ENCODE data around the gene FGF14.

Gene FGF14

DNA sequence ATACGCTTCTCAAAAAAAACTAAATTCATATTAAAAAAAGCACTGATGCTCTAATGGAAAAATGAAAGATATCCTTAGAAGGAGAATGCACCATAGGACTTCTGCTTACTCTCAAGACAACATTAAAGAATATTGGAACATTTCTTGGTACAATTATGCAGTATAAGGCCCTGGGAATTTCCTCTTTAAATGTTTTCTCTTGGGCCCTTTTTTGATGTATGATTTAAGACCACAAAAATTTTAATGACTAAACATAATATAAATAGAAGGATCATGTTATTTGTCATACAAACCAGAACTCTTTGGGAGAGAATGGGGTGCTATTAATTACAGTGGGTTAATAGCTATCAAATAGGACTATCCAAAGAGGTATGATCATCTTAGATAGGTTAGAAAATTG lies 403.7 kb downstream of the FGF14 start:
- H3K36me3 Mint-ChIP-seq (ENCODE audit: low read depth), result no peaks in the 10 kb centered on the region
- no peaks in the 10 kb centered on the region for H3K4me1 Mint-ChIP-seq
- H3K4me3 Mint-ChIP-seq, result no peak overlapping the region
- ATAC-seq (no peak), DNase-seq (no peak)
- H3K27me3 Mint-ChIP-seq, result peaks cover 3% of the 10 kb centered on the region
- H3K9me3 Mint-ChIP-seq, result no peaks in the 10 kb centered on the region
- H3K27ac Mint-ChIP-seq, result no peak overlapping the region

DNA sequence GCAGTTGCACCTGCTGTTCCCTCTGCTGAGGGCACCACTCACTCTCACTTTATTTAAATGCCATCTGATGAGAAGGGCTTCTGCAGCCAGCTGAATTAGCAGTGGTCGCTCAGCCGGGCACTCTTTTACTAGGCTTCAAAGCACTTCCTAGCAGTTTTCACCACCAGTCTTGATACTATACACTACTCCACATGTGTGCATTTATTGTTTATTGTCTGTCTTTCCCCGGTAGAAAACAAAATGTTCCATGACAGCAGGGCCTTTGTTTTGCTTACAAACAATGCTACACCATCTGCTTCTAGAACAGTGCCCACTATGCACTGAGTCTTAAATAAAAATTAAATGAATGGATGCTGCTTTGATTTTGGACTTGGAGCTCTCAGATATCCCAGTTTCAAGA lies 404.9 kb downstream of the FGF14 start:
- Mint-ChIP-seq H3K4me3 (no peak overlapping the region), H3K27me3 (peaks cover 3% of the 10 kb centered on the region), H3K36me3 (ENCODE audit: low read depth) (no peaks in the 10 kb centered on the region), H3K9me3 (no peaks in the 10 kb centered on the region), H3K27ac (no peak overlapping the region), H3K4me1 (no peaks in the 10 kb centered on the region)
- ATAC-seq (no peak), DNase-seq (no peak)

DNA sequence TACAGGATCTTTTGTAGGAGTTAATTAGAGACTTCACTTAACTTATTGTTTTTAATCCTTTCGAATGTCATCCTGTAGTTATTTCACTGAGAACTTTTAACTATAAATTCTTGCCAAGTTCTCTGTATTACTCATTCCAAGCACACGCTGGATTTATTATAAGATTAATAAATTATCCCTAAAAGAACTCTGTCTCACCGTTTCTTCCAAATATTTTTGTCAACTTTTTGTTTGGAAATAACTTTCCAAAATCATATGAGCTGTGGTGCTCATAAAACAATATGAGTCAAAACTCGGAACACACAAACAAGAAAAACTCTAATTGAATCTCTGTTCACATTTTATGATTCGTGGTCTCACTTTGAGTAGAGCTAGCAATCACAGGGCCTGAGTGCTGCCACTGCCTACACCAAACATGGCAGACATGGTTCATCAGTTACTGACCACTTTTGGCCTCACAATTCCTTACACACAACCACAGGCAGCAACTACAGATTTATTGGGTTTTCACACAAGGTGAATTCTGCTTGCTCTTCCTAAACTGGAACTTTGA lies 412.0 kb downstream of the FGF14 start:
- no peaks in the 10 kb centered on the region for H3K27me3 Mint-ChIP-seq
- H3K4me1 Mint-ChIP-seq, result no peaks in the 10 kb centered on the region
- H3K36me3 Mint-ChIP-seq (ENCODE audit: low read depth), result no peaks in the 10 kb centered on the region
- no peak for DNase-seq
- no peak for ATAC-seq
- H3K4me3 Mint-ChIP-seq, result no peak overlapping the region
- H3K9me3 Mint-ChIP-seq, result peaks cover 6% of the 10 kb centered on the region
- no peak overlapping the region for H3K27ac Mint-ChIP-seq

DNA sequence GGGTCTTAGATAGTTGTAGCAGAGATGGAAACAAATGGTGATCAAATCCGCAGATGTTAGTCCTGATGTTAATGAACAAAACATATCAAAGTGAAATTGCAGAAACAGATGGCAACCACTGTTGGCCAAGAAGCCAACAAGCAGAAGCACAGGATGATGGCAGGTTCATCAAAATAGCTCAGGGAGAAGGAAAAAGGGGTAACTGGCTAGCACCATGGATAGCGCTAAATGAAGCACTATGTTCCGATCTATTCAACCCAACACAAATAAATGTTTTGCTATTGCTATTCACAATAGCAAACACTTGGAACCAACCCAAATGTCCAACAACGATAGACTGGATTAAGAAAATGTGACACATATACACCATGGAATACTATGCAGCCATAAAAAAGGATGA lies 413.7 kb downstream of the FGF14 start:
- no peak for DNase-seq
- H3K36me3 Mint-ChIP-seq (ENCODE audit: low read depth), result no peaks in the 10 kb centered on the region
- H3K4me1 Mint-ChIP-seq, result no peaks in the 10 kb centered on the region
- no peaks in the 10 kb centered on the region for H3K27me3 Mint-ChIP-seq
- no peak overlapping the region for H3K27ac Mint-ChIP-seq
- no peak overlapping the region for H3K4me3 Mint-ChIP-seq
- ATAC-seq, result no peak
- H3K9me3 Mint-ChIP-seq, result peaks cover 6% of the 10 kb centered on the region

DNA sequence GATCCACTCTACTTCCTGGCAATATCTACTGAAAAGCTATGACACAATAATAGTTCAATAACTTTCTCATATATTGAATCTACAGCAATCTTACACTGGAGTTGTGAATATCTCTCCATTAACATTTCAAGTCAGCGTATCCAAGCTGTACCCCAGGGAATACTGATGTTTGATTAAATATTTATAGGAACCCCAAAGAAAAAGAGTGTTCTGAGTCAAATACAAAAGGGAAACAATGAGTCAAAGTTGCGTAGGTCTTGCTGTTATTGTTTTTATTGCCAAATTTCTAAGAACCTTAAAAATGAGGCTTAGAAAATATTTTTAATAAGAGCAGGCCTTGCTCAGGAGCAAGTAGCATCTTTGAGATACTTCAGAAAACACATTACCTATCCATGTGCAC lies 415.5 kb downstream of the FGF14 start:
- ATAC-seq (no peak), DNase-seq (no peak)
- Mint-ChIP-seq H3K27me3 (peaks cover 2% of the 10 kb centered on the region), H3K36me3 (ENCODE audit: low read depth) (no peaks in the 10 kb centered on the region), H3K4me3 (no peak overlapping the region), H3K9me3 (peaks cover 6% of the 10 kb centered on the region), H3K27ac (no peak overlapping the region), H3K4me1 (no peaks in the 10 kb centered on the region)

DNA sequence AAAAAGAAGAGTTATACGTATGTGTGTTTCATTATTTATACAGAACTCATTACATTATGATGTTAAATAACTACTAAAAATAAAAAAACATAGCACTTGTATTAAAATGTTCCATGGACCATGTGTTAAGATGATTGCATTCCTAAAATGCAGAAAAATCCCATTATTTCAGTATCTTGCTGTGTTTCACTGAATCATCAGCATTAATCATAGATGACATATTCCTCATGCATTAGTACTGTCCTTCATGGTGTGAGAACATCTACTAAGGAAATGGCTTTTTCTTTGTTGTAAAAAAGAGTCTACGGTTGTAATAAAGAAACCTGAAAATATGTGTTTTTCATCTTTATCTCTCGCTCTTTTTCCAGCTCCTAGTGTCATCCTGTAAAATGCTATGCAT lies 416.5 kb downstream of the FGF14 start:
- no peak for DNase-seq
- no peak for ATAC-seq

DNA sequence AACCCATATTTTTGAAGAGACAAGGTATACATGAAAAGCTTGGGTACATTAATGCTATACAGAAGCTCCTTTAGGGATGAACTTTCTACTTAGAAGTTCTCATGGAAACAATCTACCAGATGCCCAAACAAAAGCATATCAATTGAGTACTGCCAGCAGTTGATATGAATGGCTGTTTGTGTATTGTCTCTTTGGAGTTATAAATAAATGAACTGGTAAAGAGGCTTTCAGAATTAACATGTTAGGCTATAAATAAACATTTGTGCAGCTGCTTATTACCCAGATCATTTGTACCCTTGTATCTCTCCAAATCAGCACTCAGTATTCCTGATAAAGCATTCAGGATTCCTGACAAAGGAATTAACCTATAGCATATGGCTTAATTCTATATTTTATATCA lies 418.9 kb downstream of the FGF14 start:
- Mint-ChIP-seq H3K4me3 (no peak overlapping the region), H3K36me3 (ENCODE audit: low read depth) (no peaks in the 10 kb centered on the region), H3K4me1 (no peaks in the 10 kb centered on the region), H3K27ac (no peak overlapping the region), H3K9me3 (peaks cover 2% of the 10 kb centered on the region), H3K27me3 (peaks cover 2% of the 10 kb centered on the region)
- ATAC-seq (no peak), DNase-seq (no peak)

More for the DNA sequence above, 416.5 kb downstream of the FGF14 start:
- H3K4me3 Mint-ChIP-seq, result no peak overlapping the region
- H3K9me3 Mint-ChIP-seq, result peaks cover 6% of the 10 kb centered on the region
- no peaks in the 10 kb centered on the region for H3K4me1 Mint-ChIP-seq
- H3K36me3 Mint-ChIP-seq (ENCODE audit: low read depth), result no peaks in the 10 kb centered on the region
- H3K27ac Mint-ChIP-seq, result no peak overlapping the region
- peaks cover 2% of the 10 kb centered on the region for H3K27me3 Mint-ChIP-seq

DNA sequence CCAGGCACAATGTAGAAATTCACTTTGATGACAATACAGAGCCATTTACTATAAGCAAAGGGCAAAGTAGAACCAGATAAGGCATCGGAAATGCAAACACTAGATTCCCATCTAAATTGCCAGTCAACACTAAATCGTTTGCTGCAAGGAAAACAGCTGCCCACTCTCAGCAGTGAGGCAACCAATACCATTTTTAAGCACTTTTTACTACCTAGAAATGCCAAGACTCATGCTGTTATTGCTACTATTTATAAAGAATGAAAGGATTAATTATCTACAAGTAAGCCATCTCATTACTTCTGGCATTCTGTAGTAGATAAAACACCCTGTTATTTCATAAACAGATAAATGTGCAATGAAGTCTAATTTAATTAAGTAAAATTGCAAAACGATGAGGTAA lies 422.0 kb downstream of the FGF14 start:
- no peak for ATAC-seq
- Mint-ChIP-seq H3K4me1 (no peaks in the 10 kb centered on the region), H3K9me3 (no peaks in the 10 kb centered on the region), H3K27ac (no peak overlapping the region), H3K36me3 (ENCODE audit: low read depth) (no peaks in the 10 kb centered on the region), H3K27me3 (peaks cover 2% of the 10 kb centered on the region), H3K4me3 (no peak overlapping the region)
- DNase-seq, result no peak

DNA sequence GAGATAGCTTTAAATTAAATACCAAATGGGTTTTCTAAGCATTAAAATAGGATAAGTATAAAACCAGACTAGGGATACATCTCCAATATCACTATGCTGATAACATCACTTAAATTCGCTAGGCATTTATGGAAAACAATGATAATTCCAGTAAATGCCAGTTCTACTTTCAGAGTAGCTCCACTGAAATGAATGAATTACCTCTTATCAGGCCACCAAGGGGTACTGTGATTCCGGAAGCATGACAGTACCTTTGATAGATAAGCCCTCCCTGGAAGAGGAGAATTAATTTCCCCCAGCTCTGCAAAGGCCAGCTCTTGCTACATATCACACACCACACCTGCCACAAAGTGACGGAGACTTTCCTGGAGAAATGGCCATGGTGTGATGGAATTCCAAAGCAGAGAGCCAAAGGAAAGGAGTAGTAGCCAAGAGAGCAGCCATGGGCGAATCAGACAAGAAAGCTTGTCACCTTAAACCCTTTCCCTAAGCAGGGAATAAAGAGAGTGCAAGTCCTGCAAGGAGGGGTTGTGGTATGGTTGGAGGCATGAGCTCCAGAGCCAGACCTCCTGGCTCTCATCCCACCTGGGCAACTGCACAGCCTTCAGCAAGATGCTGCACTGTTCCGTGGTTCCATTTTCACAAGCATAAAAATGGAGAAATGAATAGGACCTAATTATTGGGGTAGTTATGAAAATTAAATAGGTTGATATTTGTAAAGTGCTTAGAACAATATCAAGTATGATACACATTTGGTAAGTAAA lies 423.1 kb downstream of the FGF14 start:
- H3K36me3 Mint-ChIP-seq (ENCODE audit: low read depth), result no peaks in the 10 kb centered on the region
- no peak overlapping the region for H3K4me3 Mint-ChIP-seq
- H3K9me3 Mint-ChIP-seq, result no peaks in the 10 kb centered on the region
- no peaks in the 10 kb centered on the region for H3K4me1 Mint-ChIP-seq
- DNase-seq (no peak), ATAC-seq (no peak)
- peaks cover 2% of the 10 kb centered on the region for H3K27me3 Mint-ChIP-seq
- no peak overlapping the region for H3K27ac Mint-ChIP-seq

DNA sequence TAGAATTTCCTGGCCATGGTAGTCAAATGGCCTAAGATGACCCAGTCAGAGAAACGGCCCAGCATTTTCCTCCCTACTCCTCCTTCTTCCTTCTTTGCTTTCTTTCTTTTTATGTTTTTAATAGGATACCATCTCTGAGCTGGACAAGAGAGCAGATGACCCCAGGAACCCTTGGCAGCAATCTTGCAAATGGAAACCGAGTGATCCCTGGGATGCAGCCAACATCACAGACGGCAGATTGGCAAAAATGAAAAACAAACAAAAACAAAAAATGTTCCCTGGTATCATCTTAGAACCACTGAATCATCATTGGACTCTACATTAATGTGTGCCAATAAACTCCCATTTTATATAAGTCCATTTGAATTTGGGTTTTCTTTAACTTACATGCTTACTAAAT lies 424.4 kb downstream of the FGF14 start:
- H3K9me3 Mint-ChIP-seq, result no peaks in the 10 kb centered on the region
- H3K4me1 Mint-ChIP-seq, result no peaks in the 10 kb centered on the region
- peaks cover 2% of the 10 kb centered on the region for H3K27me3 Mint-ChIP-seq
- ATAC-seq, result no peak
- no peak for DNase-seq
- H3K36me3 Mint-ChIP-seq (ENCODE audit: low read depth), result no peaks in the 10 kb centered on the region
- H3K27ac Mint-ChIP-seq, result no peak overlapping the region
- H3K4me3 Mint-ChIP-seq, result no peak overlapping the region

DNA sequence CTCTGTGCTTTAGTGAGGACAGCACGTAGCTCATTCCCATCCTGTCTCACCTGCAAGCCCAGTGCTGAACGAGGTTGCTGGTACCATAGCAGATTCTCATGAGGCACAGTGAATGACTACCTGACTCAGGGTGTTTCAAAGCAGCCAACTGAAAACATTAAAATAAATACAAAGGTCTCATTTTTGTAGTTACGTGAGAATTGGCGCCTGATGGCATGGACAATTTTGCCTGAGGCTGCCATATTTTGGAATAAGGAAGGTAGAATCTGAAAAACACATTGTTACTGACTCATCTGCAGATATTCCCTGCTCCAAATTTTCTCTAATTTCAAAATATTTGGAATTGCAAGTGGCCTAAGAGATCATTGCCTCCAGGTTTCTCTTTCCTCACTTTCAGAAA lies 429.7 kb downstream of the FGF14 start:
- H3K27ac Mint-ChIP-seq, result no peak overlapping the region
- no peak overlapping the region for H3K4me3 Mint-ChIP-seq
- DNase-seq, result no peak
- H3K36me3 Mint-ChIP-seq (ENCODE audit: low read depth), result no peaks in the 10 kb centered on the region
- H3K9me3 Mint-ChIP-seq, result no peaks in the 10 kb centered on the region
- no peaks in the 10 kb centered on the region for H3K4me1 Mint-ChIP-seq
- no peak for ATAC-seq
- no peaks in the 10 kb centered on the region for H3K27me3 Mint-ChIP-seq

DNA sequence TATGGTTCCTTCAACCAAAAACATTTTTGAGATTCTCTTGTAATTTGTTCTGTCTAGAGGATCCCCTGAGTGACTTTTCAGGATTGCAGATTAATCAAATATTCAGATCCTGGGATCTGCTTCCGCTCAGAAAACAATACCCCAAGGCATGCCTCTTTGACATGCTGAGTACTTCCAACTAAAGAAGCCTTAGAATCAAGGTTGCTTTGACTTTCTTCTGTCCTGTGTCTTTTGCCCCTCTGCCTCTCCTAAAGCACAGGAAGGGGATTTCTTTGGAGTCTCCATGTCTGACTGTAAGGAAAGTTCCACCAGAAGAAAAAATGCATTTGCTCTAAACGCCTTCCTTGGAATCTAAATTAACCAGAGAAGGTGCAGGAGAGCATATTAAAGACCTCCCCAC lies 431.5 kb downstream of the FGF14 start:
- H3K27ac Mint-ChIP-seq, result no peak overlapping the region
- no peaks in the 10 kb centered on the region for H3K27me3 Mint-ChIP-seq

DNA sequence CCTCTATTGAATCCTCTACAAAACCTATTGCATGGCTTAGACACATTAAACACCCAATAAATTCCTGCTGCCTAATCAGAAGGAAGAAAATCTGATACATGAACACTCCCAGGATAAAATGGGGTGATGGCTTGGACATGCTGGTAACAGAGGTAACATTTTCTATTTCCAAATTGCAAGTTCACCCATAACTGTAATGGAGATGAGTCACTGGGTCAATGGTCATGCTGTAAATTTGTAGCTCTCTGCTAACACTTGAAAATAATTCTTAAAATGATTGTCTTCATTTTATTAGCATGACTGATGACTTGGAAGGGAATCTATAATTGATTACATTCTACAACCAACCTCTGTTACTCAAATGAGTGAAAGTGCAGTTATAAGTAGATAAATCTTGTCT lies 434.1 kb downstream of the FGF14 start:
- Mint-ChIP-seq H3K27ac (no peak overlapping the region), H3K36me3 (ENCODE audit: low read depth) (no peaks in the 10 kb centered on the region), H3K4me1 (no peaks in the 10 kb centered on the region), H3K4me3 (no peak overlapping the region), H3K9me3 (peaks cover 4% of the 10 kb centered on the region), H3K27me3 (no peaks in the 10 kb centered on the region)
- ATAC-seq (no peak), DNase-seq (no peak)

More for the DNA sequence above, 431.5 kb downstream of the FGF14 start:
- no peaks in the 10 kb centered on the region for H3K9me3 Mint-ChIP-seq
- no peak for DNase-seq
- no peaks in the 10 kb centered on the region for H3K36me3 Mint-ChIP-seq (ENCODE audit: low read depth)
- ATAC-seq, result no peak
- no peaks in the 10 kb centered on the region for H3K4me1 Mint-ChIP-seq
- H3K4me3 Mint-ChIP-seq, result no peak overlapping the region

DNA sequence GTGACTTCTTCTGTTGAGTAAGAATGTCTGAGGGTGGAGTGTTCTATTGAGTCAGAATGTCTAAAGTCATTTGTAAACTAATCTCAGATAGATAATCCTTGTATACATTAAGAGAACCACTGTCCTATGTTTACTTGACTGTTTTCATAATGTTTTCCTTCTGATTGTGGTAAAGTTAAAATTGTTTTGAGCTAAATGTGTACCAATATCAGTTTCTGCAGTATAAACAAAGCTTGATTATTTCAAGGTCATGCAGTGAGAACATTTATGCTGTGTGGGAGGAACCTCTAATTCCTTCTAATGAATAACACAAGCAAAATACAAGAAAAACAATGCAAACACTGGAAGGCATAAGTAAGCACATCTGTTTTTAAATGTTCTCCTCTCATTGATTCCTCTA lies 434.6 kb downstream of the FGF14 start:
- Mint-ChIP-seq H3K4me1 (no peaks in the 10 kb centered on the region), H3K4me3 (no peak overlapping the region), H3K27me3 (no peaks in the 10 kb centered on the region), H3K27ac (no peak overlapping the region), H3K9me3 (peaks cover 4% of the 10 kb centered on the region), H3K36me3 (ENCODE audit: low read depth) (no peaks in the 10 kb centered on the region)
- ATAC-seq, result no peak
- DNase-seq, result no peak

DNA sequence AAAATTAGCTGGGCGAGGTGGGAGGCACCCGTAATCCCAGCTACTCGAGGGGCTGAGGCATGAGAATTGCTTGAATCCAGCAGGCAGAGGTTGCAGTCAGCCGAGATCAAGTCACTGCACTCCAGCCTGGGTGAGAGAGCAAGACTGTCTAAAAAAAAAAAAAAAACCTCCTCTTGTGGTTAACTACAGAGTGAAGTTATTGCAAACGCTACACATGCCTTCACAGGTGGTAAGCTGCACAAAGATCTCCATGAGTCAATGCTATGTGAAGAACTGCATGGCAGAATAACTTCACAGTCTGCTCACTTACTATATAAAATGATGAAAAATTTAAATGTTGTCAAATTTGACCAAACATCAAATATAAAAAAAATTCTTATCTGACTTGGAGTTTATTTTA lies 436.8 kb downstream of the FGF14 start:
- peaks cover 4% of the 10 kb centered on the region for H3K9me3 Mint-ChIP-seq
- no peaks in the 10 kb centered on the region for H3K36me3 Mint-ChIP-seq (ENCODE audit: low read depth)
- no peak overlapping the region for H3K4me3 Mint-ChIP-seq
- no peak for ATAC-seq
- no peak overlapping the region for H3K27ac Mint-ChIP-seq
- no peaks in the 10 kb centered on the region for H3K27me3 Mint-ChIP-seq
- no peak for DNase-seq
- no peaks in the 10 kb centered on the region for H3K4me1 Mint-ChIP-seq

DNA sequence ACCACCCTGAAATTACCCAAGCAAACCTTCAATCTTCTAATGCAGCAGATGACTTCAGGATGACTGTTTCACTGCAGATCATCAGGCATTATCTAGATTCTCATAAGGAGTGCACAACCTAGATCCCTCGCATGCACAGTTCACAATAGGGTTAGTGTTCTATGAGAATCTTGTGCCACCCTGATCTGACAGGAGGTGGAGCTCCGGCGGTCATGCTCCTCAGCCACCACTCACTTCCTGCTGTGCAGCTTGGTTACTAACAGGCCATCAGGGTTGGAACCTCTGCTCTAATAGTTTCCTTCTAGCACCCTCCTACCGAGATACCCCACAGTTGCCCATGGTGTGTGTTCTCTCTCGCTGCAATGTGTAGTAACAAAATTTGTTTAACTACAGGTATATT lies 442.8 kb downstream of the FGF14 start:
- Mint-ChIP-seq H3K4me1 (peaks cover 6% of the 10 kb centered on the region), H3K27me3 (no peaks in the 10 kb centered on the region), H3K27ac (no peak overlapping the region), H3K36me3 (ENCODE audit: low read depth) (no peaks in the 10 kb centered on the region), H3K9me3 (peaks cover 4% of the 10 kb centered on the region), H3K4me3 (no peak overlapping the region)
- no peak for DNase-seq
- no peak for ATAC-seq

Data from activated naive CD8-positive, alpha-beta T cell treated with anti-CD3 and anti-CD28 coated beads, Interleukin-2, amount 50 U/mL, for 24 hours (primary cell).